Left hindlimb (tissue), 1 donor: ENCODE data around the gene FBXW12.
"Not testable (repeated sequence)": the region's sequence is repeated elsewhere in the genome, so short reads cannot be mapped to it uniquely, and the experiment has no call there.

Experiments
- DNase-seq: peaks from one replicate; pipeline ENCODE4 v3.0.0-alpha.2; 2018

The FBXW12 gene

GRCh38 chr3:48371651-48372376, at the start of gene FBXW12:
TSS of gene FBXW12 (plus strand) at chr3:48372219. CDS start at chr3:48372768, 549 bp downstream.
- no peak for DNase-seq

GRCh38 chr3:48331706-48332435, 40.1 kb upstream of the FBXW12 start:
- DNase-seq = not testable (repeated sequence)

GRCh38 chr3:48333346-48334245, 38.4 kb upstream of the FBXW12 start, which contains the start of gene SPINK8:
TSS of gene SPINK8 (minus strand) at chr3:48333661. CDS start at chr3:48328341, 5,320 bp downstream.
- DNase-seq = not testable (repeated sequence)

GRCh38 chr3:48334605-48335004, 37.4 kb upstream of the FBXW12 start:
- DNase-seq = no peak

- DNase-seq = not testable (repeated sequence)
Measured at GRCh38 chr3:48335286-48335685, 36.7 kb upstream of the FBXW12 start.

GRCh38 chr3:48337536-48337935, 34.5 kb upstream of the FBXW12 start:
- DNase-seq = not testable (repeated sequence)

GRCh38 chr3:48338635-48339034, 33.4 kb upstream of the FBXW12 start:
- no peak for DNase-seq

GRCh38 chr3:48343432-48343831, 28.6 kb upstream of the FBXW12 start:
- no peak for DNase-seq

GRCh38 chr3:48344867-48345507, 27.0 kb upstream of the FBXW12 start:
- no peak for DNase-seq

GRCh38 chr3:48345946-48346572, 26.0 kb upstream of the FBXW12 start:
- DNase-seq = no peak

GRCh38 chr3:48347500-48347899, 24.5 kb upstream of the FBXW12 start:
- no peak for DNase-seq

- DNase-seq = no peak
Measured at GRCh38 chr3:48352546-48352945, 19.5 kb upstream of the FBXW12 start.

GRCh38 chr3:48353987-48354386, 18.0 kb upstream of the FBXW12 start:
- no peak for DNase-seq

GRCh38 chr3:48356419-48356818, 15.6 kb upstream of the FBXW12 start:
- no peak for DNase-seq

GRCh38 chr3:48361928-48362327, 10.1 kb upstream of the FBXW12 start:
- DNase-seq = no peak

GRCh38 chr3:48364840-48365239, 7.2 kb upstream of the FBXW12 start:
- no peak for DNase-seq

GRCh38 chr3:48367201-48367600, 4.8 kb upstream of the FBXW12 start:
- DNase-seq = no peak

GRCh38 chr3:48369693-48370332, 2.2 kb upstream of the FBXW12 start:
- DNase-seq = no peak

- no peak for DNase-seq
Measured at GRCh38 chr3:48370333-48370713, 1.7 kb upstream of the FBXW12 start.

GRCh38 chr3:48372377-48372770, 355 bp downstream of the FBXW12 start:
- no peak for DNase-seq

GRCh38 chr3:48372862-48373435, 930 bp downstream of the FBXW12 start:
- DNase-seq = no peak
